WTC11 (cell line): Measurements from ENCODE around the gene SINHCAF.

Experiments
- CREM ChIP-seq: sonication (generic); formaldehyde crosslinking; IDR thresholded peaks from 2 replicates; pipeline ENCODE4 v1.8.1; 2022; ENCODE audit warnings: mild to moderate bottlenecking, missing genetic modification reagents, moderate library complexity
- CTCF ChIP-seq: fragments of 200-600 bp; IDR thresholded peaks from 2 replicates; pipeline ENCODE4 v1.8.0; 2022; ENCODE audit warnings: antibody characterized with exemption
- E2F1 ChIP-seq: sonication (generic); formaldehyde crosslinking; IDR thresholded peaks from 2 replicates; pipeline ENCODE4 v1.8.0; 2022; ENCODE audit warnings: mild to moderate bottlenecking, missing genetic modification reagents
- E2F5 ChIP-seq: sonication (generic); formaldehyde crosslinking; IDR thresholded peaks from 2 replicates; pipeline ENCODE4 v1.8.1; 2022; ENCODE audit warnings: mild to moderate bottlenecking, moderate library complexity, missing genetic modification reagents
- ESRRA ChIP-seq: sonication (generic); formaldehyde crosslinking; IDR thresholded peaks from 2 replicates; pipeline ENCODE4 v1.8.1; 2022; ENCODE audit warnings: mild to moderate bottlenecking, missing genetic modification reagents, borderline replicate concordance
- ETV6 ChIP-seq: sonication (generic); formaldehyde crosslinking; IDR thresholded peaks from 2 replicates; pipeline ENCODE4 v1.8.1; 2022; ENCODE audit warnings: mild to moderate bottlenecking, missing genetic modification reagents
- FOXP1 ChIP-seq: sonication (generic); formaldehyde crosslinking; IDR thresholded peaks from 2 replicates; pipeline ENCODE4 v1.8.0; 2022; ENCODE audit warnings: missing genetic modification reagents, mild to moderate bottlenecking, moderate library complexity, borderline replicate concordance
- TCF7 ChIP-seq: sonication (generic); formaldehyde crosslinking; IDR thresholded peaks from 2 replicates; pipeline ENCODE4 v1.8.0; 2022; ENCODE audit warnings: mild to moderate bottlenecking, low read depth, missing genetic modification reagents, moderate library complexity
- ZBTB21 ChIP-seq: sonication (generic); formaldehyde crosslinking; IDR thresholded peaks from 2 replicates; pipeline ENCODE4 v1.8.1; 2023; ENCODE audit warnings: mild to moderate bottlenecking, missing genetic modification reagents, borderline replicate concordance
- ZNF423 ChIP-seq: fragments of 250-450 bp; sonication (Bioruptor Pico); IDR thresholded peaks from 2 replicates; pipeline ENCODE4 v2.1.2; 2022; ENCODE audit warnings: mild to moderate bottlenecking, moderate library complexity
- TF ChIP-seq, protein P1 (sequence below): sonication (generic); formaldehyde crosslinking; IDR thresholded peaks from 2 replicates; pipeline ENCODE4 v1.8.0; 2023; ENCODE audit warnings: missing genetic modification reagents, mild to moderate bottlenecking, borderline replicate concordance
- TF ChIP-seq, protein P2 (sequence below): sonication (generic); formaldehyde crosslinking; IDR thresholded peaks from 2 replicates; pipeline ENCODE4 v1.8.0; 2022; ENCODE audit warnings: mild to moderate bottlenecking, missing genetic modification reagents
- TF ChIP-seq, protein P3 (sequence below): fragments of 250-450 bp; sonication (Bioruptor Pico); IDR thresholded peaks from 2 replicates; pipeline ENCODE4 v1.9.0; 2021; ENCODE audit warnings: moderate library complexity, mild to moderate bottlenecking, inconsistent platforms, borderline replicate concordance
- TF ChIP-seq, protein P4 (sequence below): sonication (generic); formaldehyde crosslinking; IDR thresholded peaks from 2 replicates; pipeline ENCODE4 v1.8.1; 2022; ENCODE audit warnings: mild to moderate bottlenecking, missing genetic modification reagents, moderate library complexity, borderline replicate concordance

GRCh38 chr12:31353750-31354708 is 28.1 kb upstream of the SINHCAF start:
- TF ChIP-seq CTCF (no peak), E2F1 (CRISPR knock-in tag) (no peak), FOXP1 (CRISPR knock-in tag) (no peak), CREM (CRISPR knock-in tag) (no peak), ZNF423 (CRISPR knock-in tag) (no peak), E2F5 (CRISPR knock-in tag) (no peak), ESRRA (CRISPR knock-in tag) (no peak), TCF7 (CRISPR knock-in tag) (no peak), ZBTB21 (CRISPR knock-in tag) (no peak), ETV6 (CRISPR knock-in tag) (no peak)
- TF ChIP-seq, protein P1, sequence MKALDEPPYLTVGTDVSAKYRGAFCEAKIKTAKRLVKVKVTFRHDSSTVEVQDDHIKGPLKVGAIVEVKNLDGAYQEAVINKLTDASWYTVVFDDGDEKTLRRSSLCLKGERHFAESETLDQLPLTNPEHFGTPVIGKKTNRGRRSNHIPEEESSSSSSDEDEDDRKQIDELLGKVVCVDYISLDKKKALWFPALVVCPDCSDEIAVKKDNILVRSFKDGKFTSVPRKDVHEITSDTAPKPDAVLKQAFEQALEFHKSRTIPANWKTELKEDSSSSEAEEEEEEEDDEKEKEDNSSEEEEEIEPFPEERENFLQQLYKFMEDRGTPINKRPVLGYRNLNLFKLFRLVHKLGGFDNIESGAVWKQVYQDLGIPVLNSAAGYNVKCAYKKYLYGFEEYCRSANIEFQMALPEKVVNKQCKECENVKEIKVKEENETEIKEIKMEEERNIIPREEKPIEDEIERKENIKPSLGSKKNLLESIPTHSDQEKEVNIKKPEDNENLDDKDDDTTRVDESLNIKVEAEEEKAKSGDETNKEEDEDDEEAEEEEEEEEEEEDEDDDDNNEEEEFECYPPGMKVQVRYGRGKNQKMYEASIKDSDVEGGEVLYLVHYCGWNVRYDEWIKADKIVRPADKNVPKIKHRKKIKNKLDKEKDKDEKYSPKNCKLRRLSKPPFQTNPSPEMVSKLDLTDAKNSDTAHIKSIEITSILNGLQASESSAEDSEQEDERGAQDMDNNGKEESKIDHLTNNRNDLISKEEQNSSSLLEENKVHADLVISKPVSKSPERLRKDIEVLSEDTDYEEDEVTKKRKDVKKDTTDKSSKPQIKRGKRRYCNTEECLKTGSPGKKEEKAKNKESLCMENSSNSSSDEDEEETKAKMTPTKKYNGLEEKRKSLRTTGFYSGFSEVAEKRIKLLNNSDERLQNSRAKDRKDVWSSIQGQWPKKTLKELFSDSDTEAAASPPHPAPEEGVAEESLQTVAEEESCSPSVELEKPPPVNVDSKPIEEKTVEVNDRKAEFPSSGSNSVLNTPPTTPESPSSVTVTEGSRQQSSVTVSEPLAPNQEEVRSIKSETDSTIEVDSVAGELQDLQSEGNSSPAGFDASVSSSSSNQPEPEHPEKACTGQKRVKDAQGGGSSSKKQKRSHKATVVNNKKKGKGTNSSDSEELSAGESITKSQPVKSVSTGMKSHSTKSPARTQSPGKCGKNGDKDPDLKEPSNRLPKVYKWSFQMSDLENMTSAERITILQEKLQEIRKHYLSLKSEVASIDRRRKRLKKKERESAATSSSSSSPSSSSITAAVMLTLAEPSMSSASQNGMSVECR (CRISPR knock-in tag) = no peak
- TF ChIP-seq, protein P2, sequence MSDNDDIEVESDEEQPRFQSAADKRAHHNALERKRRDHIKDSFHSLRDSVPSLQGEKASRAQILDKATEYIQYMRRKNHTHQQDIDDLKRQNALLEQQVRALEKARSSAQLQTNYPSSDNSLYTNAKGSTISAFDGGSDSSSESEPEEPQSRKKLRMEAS (CRISPR knock-in tag) = no peak
- TF ChIP-seq, protein P3, sequence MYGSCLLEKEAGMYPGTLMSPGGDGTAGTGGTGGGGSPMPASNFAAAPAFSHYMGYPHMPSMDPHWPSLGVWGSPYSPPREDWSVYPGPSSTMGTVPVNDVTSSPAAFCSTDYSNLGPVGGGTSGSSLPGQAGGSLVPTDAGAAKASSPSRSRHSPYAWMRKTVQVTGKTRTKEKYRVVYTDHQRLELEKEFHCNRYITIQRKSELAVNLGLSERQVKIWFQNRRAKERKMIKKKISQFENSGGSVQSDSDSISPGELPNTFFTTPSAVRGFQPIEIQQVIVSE = no peak
- TF ChIP-seq, protein P4, sequence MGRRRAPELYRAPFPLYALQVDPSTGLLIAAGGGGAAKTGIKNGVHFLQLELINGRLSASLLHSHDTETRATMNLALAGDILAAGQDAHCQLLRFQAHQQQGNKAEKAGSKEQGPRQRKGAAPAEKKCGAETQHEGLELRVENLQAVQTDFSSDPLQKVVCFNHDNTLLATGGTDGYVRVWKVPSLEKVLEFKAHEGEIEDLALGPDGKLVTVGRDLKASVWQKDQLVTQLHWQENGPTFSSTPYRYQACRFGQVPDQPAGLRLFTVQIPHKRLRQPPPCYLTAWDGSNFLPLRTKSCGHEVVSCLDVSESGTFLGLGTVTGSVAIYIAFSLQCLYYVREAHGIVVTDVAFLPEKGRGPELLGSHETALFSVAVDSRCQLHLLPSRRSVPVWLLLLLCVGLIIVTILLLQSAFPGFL = no peak
